GM18858 (cell line): Measurements from ENCODE around the gene SEPHS1.
A peak's percentile ranks its signal among the peaks of the same experiment; 100 is the strongest.
"Not testable (repeated sequence)": the region's sequence is repeated elsewhere in the genome, so short reads cannot be mapped to it uniquely, and the experiment has no call there.

Source experiments
- ATAC-seq: cut with Tn5 transposase; IDR thresholded peaks from one replicate; pipeline ENCODE4 v1.9.1; 2021; ENCODE audit not compliant: unreplicated experiment

The SEPHS1 gene

GRCh38 chr10:13365243-13365642 is 17.1 kb upstream of the SEPHS1 start:
- no peak for ATAC-seq

GRCh38 chr10:13360587-13360986 is 12.5 kb upstream of the SEPHS1 start:
- ATAC-seq = no peak

GRCh38 chr10:13356392-13356791 is 8.3 kb upstream of the SEPHS1 start:
- ATAC-seq = no peak

- ATAC-seq = no peak
These were observed 6.7 kb upstream of the SEPHS1 start for GRCh38 chr10:13354783-13355182.

- no peak for ATAC-seq
These were observed 4.4 kb upstream of the SEPHS1 start for GRCh38 chr10:13352519-13352918.

GRCh38 chr10:13351340-13351915 is 3.3 kb upstream of the SEPHS1 start:
- ATAC-seq = no peak

GRCh38 chr10:13349463-13350274 is 1.6 kb upstream of the SEPHS1 start:
- ATAC-seq = no peak

- ATAC-seq = peak; percentile 46
These were observed 465 bp downstream of the SEPHS1 start for GRCh38 chr10:13347500-13348156.

- peak; percentile 17 for ATAC-seq
These were observed 1.0 kb downstream of the SEPHS1 start for GRCh38 chr10:13347043-13347499.

- ATAC-seq = no peak
These were observed 1.6 kb downstream of the SEPHS1 start for GRCh38 chr10:13346283-13347042.

GRCh38 chr10:13340626-13341376 is 7.3 kb downstream of the SEPHS1 start:
- peak; percentile 79 for ATAC-seq

GRCh38 chr10:13340068-13340467 is 8.0 kb downstream of the SEPHS1 start:
- no peak for ATAC-seq

GRCh38 chr10:13338390-13339110 is 9.5 kb downstream of the SEPHS1 start:
- ATAC-seq = no peak

GRCh38 chr10:13337827-13338196 is 10.3 kb downstream of the SEPHS1 start:
- ATAC-seq = no peak

GRCh38 chr10:13337128-13337826 is 10.8 kb downstream of the SEPHS1 start:
- no peak for ATAC-seq

- ATAC-seq = no peak
These were observed 12.2 kb downstream of the SEPHS1 start for GRCh38 chr10:13335881-13336280.

GRCh38 chr10:13334556-13334955 is 13.5 kb downstream of the SEPHS1 start:
- ATAC-seq = no peak

GRCh38 chr10:13331646-13332045 is 16.4 kb downstream of the SEPHS1 start:
- ATAC-seq = no peak

- not testable (repeated sequence) for ATAC-seq
These were observed 17.1 kb downstream of the SEPHS1 start for GRCh38 chr10:13330980-13331379.
